ENCODE data around the gene NPAS2.

DNA sequence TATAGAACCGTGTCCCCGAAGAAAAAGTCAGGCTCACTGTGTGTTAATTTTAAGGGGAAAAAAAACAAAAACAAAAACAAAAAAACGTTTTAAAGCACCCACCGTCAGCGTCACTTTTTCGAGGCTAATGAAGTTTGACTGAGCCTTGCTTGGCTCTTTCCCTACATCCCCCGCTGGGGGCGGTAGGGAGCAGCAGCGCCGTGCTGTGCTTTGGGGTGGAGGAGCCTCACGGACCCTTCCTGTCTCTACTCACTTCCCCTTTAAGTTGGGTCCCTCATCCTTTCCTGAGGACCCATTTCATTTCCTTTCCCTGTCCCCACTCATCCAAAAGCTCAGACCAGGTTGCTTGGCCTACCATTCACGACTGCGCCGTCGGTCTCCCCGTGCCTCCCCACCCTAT lies 99.4 kb downstream of the NPAS2 start:
- TF ChIP-seq, protein P1, sequence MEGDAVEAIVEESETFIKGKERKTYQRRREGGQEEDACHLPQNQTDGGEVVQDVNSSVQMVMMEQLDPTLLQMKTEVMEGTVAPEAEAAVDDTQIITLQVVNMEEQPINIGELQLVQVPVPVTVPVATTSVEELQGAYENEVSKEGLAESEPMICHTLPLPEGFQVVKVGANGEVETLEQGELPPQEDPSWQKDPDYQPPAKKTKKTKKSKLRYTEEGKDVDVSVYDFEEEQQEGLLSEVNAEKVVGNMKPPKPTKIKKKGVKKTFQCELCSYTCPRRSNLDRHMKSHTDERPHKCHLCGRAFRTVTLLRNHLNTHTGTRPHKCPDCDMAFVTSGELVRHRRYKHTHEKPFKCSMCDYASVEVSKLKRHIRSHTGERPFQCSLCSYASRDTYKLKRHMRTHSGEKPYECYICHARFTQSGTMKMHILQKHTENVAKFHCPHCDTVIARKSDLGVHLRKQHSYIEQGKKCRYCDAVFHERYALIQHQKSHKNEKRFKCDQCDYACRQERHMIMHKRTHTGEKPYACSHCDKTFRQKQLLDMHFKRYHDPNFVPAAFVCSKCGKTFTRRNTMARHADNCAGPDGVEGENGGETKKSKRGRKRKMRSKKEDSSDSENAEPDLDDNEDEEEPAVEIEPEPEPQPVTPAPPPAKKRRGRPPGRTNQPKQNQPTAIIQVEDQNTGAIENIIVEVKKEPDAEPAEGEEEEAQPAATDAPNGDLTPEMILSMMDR (IDR thresholded peaks at IDR 0.05) = peak; percentile 41; the same call in 1 of the 2 replicates
- TF ChIP-seq, protein P2, sequence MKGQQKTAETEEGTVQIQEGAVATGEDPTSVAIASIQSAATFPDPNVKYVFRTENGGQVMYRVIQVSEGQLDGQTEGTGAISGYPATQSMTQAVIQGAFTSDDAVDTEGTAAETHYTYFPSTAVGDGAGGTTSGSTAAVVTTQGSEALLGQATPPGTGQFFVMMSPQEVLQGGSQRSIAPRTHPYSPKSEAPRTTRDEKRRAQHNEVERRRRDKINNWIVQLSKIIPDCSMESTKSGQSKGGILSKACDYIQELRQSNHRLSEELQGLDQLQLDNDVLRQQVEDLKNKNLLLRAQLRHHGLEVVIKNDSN (IDR thresholded peaks at IDR 0.05; ENCODE audit: borderline replicate concordance, low read depth) = no peak
- TF ChIP-seq, protein P3, sequence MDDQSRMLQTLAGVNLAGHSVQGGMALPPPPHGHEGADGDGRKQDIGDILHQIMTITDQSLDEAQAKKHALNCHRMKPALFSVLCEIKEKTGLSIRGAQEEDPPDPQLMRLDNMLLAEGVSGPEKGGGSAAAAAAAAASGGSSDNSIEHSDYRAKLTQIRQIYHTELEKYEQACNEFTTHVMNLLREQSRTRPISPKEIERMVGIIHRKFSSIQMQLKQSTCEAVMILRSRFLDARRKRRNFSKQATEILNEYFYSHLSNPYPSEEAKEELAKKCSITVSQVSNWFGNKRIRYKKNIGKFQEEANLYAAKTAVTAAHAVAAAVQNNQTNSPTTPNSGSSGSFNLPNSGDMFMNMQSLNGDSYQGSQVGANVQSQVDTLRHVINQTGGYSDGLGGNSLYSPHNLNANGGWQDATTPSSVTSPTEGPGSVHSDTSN (IDR thresholded peaks at IDR 0.05) = no peak
- TF ChIP-seq EP300 (IDR thresholded peaks at IDR 0.05; ENCODE audit: borderline replicate concordance in 1 of 2, low read depth in 1 of 2, low read length in 1 of 2) (no peak), SIN3A (IDR thresholded peaks at IDR 0.05; ENCODE audit: borderline replicate concordance, low read depth, low read length) (no peak), YY1 (IDR thresholded peaks at IDR 0.05; ENCODE audit: low read depth) (no peak)
- TF ChIP-seq, protein P4, sequence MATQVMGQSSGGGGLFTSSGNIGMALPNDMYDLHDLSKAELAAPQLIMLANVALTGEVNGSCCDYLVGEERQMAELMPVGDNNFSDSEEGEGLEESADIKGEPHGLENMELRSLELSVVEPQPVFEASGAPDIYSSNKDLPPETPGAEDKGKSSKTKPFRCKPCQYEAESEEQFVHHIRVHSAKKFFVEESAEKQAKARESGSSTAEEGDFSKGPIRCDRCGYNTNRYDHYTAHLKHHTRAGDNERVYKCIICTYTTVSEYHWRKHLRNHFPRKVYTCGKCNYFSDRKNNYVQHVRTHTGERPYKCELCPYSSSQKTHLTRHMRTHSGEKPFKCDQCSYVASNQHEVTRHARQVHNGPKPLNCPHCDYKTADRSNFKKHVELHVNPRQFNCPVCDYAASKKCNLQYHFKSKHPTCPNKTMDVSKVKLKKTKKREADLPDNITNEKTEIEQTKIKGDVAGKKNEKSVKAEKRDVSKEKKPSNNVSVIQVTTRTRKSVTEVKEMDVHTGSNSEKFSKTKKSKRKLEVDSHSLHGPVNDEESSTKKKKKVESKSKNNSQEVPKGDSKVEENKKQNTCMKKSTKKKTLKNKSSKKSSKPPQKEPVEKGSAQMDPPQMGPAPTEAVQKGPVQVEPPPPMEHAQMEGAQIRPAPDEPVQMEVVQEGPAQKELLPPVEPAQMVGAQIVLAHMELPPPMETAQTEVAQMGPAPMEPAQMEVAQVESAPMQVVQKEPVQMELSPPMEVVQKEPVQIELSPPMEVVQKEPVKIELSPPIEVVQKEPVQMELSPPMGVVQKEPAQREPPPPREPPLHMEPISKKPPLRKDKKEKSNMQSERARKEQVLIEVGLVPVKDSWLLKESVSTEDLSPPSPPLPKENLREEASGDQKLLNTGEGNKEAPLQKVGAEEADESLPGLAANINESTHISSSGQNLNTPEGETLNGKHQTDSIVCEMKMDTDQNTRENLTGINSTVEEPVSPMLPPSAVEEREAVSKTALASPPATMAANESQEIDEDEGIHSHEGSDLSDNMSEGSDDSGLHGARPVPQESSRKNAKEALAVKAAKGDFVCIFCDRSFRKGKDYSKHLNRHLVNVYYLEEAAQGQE (IDR thresholded peaks at IDR 0.05; ENCODE audit: low read depth, low read length) = no peak
- TF ChIP-seq, protein P5, sequence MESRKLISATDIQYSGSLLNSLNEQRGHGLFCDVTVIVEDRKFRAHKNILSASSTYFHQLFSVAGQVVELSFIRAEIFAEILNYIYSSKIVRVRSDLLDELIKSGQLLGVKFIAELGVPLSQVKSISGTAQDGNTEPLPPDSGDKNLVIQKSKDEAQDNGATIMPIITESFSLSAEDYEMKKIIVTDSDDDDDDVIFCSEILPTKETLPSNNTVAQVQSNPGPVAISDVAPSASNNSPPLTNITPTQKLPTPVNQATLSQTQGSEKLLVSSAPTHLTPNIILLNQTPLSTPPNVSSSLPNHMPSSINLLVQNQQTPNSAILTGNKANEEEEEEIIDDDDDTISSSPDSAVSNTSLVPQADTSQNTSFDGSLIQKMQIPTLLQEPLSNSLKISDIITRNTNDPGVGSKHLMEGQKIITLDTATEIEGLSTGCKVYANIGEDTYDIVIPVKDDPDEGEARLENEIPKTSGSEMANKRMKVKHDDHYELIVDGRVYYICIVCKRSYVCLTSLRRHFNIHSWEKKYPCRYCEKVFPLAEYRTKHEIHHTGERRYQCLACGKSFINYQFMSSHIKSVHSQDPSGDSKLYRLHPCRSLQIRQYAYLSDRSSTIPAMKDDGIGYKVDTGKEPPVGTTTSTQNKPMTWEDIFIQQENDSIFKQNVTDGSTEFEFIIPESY (IDR thresholded peaks at IDR 0.05; ENCODE audit: borderline replicate concordance, low read depth) = no peak

Measured in SK-N-SH (cell line).